GM21723 (cell line): ENCODE data around the gene ATAD5.
"Not testable (repeated sequence)": the region's sequence is repeated elsewhere in the genome, so short reads cannot be mapped to it uniquely, and the experiment has no call there.

ENCODE experiments used
- ATAC-seq: cut with Tn5 transposase; IDR thresholded peaks from one replicate; pipeline ENCODE4 v1.9.1; 2021; ENCODE audit warnings: mild to moderate bottlenecking, moderate library complexity; ENCODE audit not compliant: unreplicated experiment

The ATAD5 gene

GRCh38 chr17:30906101-30906911, 74.5 kb downstream of the ATAD5 start, which contains the start of gene TEFM:
Gene TEFM (minus strand): TSS chr17:30906238. CDS start chr17:30906198, 40 bp downstream.
- ATAC-seq: peak; percentile 83

GRCh38 chr17:30908717-30909420, 77.1 kb downstream of the ATAD5 start:
- ATAC-seq: no peak

GRCh38 chr17:30910151-30910550, 78.4 kb downstream of the ATAD5 start:
- ATAC-seq: not testable (repeated sequence)

- ATAC-seq: no peak
Observed at GRCh38 chr17:30913955-30914354, 82.2 kb downstream of the ATAD5 start.

GRCh38 chr17:30915833-30916611, 84.3 kb downstream of the ATAD5 start:
- ATAC-seq: no peak

GRCh38 chr17:30917050-30917449, 85.3 kb downstream of the ATAD5 start:
- ATAC-seq: no peak

- ATAC-seq: no peak
Observed at GRCh38 chr17:30920282-30920681, 88.5 kb downstream of the ATAD5 start.

- no peak for ATAC-seq
Observed at GRCh38 chr17:30920683-30921543, 89.1 kb downstream of the ATAD5 start.

- ATAC-seq: no peak
Observed at GRCh38 chr17:30921544-30922196, 89.9 kb downstream of the ATAD5 start, which contains the start of gene ADAP2. Gene ADAP2 (plus strand): TSS chr17:30921945. CDS start chr17:30922015, 70 bp downstream.

GRCh38 chr17:30922235-30923030, 90.7 kb downstream of the ATAD5 start:
- ATAC-seq: no peak

GRCh38 chr17:30924341-30924740, 92.6 kb downstream of the ATAD5 start:
- ATAC-seq: no peak

- no peak for ATAC-seq
Observed at GRCh38 chr17:30926516-30926915, 94.8 kb downstream of the ATAD5 start.

GRCh38 chr17:30927756-30928155, 96.0 kb downstream of the ATAD5 start:
- ATAC-seq: no peak

GRCh38 chr17:30928584-30928983, 96.8 kb downstream of the ATAD5 start:
- no peak for ATAC-seq

GRCh38 chr17:30929081-30929633, 97.4 kb downstream of the ATAD5 start:
- no peak for ATAC-seq

- ATAC-seq: not testable (repeated sequence)
Observed at GRCh38 chr17:30929861-30930260, 98.1 kb downstream of the ATAD5 start.

GRCh38 chr17:30930495-30930894, 98.7 kb downstream of the ATAD5 start:
- ATAC-seq: no peak

GRCh38 chr17:30931582-30931981, 99.8 kb downstream of the ATAD5 start:
- not testable (repeated sequence) for ATAC-seq

- ATAC-seq: no peak
Observed at GRCh38 chr17:30933966-30934365, 102.2 kb downstream of the ATAD5 start.
